GM23338 (cell line): ENCODE results near the gene DOCK4. TPM values are rescaled to one million over a fixed set of nuclear protein-coding genes. Genes with fewer than 3 reads are reported as not detected.

Experiments
- ATAC-seq: fragments of 200-7000 bp; cut with Tn5 transposase; 3 replicates; pipeline ENCODE4 v1.9.1; 2020
- DNase-seq: peaks from one replicate; pipeline ENCODE4 v3.0.0-alpha.2; 2015; ENCODE audit warnings: low spot score
- H2AFZ ChIP-seq: fragments of 200-600 bp; sonication (generic); 2 replicates; pipeline ENCODE4 v1.8.0; 2016; ENCODE audit warnings: antibody characterized with exemption, mild to moderate bottlenecking, moderate library complexity
- H3F3A ChIP-seq: fragments of 200-600 bp; sonication (generic); replicated peaks from 2 replicates; pipeline ENCODE4 v1.8.0; 2017; ENCODE audit warnings: antibody characterized with exemption, mixed run types, low read depth
- H3K27ac ChIP-seq: fragments of 200-600 bp; sonication (generic); 2 replicates; pipeline ENCODE4 v1.6.1; 2016; ENCODE audit warnings: low read depth
- H3K27me3 ChIP-seq: fragments of 200-600 bp; sonication (generic); 2 replicates; pipeline ENCODE4 v1.8.0; 2016; ENCODE audit warnings: mild to moderate bottlenecking, mixed run types, moderate library complexity; ENCODE audit not compliant: insufficient read depth
- H3K36me3 ChIP-seq: fragments of 200-600 bp; sonication (generic); 2 replicates; pipeline ENCODE4 v1.8.0; 2016; ENCODE audit warnings: mild to moderate bottlenecking; ENCODE audit not compliant: insufficient read depth
- H3K4me1 ChIP-seq: fragments of 200-600 bp; sonication (generic); 2 replicates; pipeline ENCODE4 v1.8.0; 2016; ENCODE audit warnings: mild to moderate bottlenecking, moderate library complexity; ENCODE audit not compliant: insufficient read depth
- H3K4me2 ChIP-seq: fragments of 200-600 bp; sonication (generic); 2 replicates; pipeline ENCODE4 v1.7.1; 2017; ENCODE audit warnings: mixed run types
- H3K4me3 ChIP-seq: fragments of 200-600 bp; sonication (generic); 2 replicates; pipeline ENCODE4 v1.6.1; 2016; ENCODE audit warnings: mixed run types
- H3K79me2 ChIP-seq: fragments of 200-600 bp; sonication (generic); replicated peaks from 2 replicates; pipeline ENCODE4 v1.8.0; 2017; ENCODE audit warnings: mild to moderate bottlenecking; ENCODE audit not compliant: insufficient read depth
- H3K9me2 ChIP-seq: fragments of 200-600 bp; sonication (generic); 2 replicates; pipeline ENCODE4 v1.8.0; 2017; ENCODE audit not compliant: insufficient read depth
- H4K20me1 ChIP-seq: fragments of 200-600 bp; sonication (generic); replicated peaks from 2 replicates; pipeline ENCODE4 v1.8.0; 2017; ENCODE audit warnings: mild to moderate bottlenecking; ENCODE audit not compliant: insufficient read depth
- H3K27ac Mint-ChIP-seq: 2 replicates; pipeline ENCODE4 v1.8.0; 2020; ENCODE audit warnings: inconsistent platforms, mild to moderate bottlenecking, moderate library complexity, mixed read lengths
- H3K27me3 Mint-ChIP-seq: 3 replicates; pipeline ENCODE4 v1.8.0; 2022; ENCODE audit warnings: low read depth, mild to moderate bottlenecking, moderate library complexity, mixed read lengths, inconsistent platforms; ENCODE audit not compliant: insufficient read depth, poor library complexity
- H3K36me3 Mint-ChIP-seq: 3 replicates; pipeline ENCODE4 v1.8.0; 2021; ENCODE audit warnings: low read depth, mild to moderate bottlenecking, inconsistent platforms, moderate library complexity, mixed read lengths
- H3K4me1 Mint-ChIP-seq: 3 replicates; pipeline ENCODE4 v1.8.0; 2020; ENCODE audit warnings: mild to moderate bottlenecking, inconsistent platforms, mixed read lengths
- H3K4me3 Mint-ChIP-seq: 3 replicates; pipeline ENCODE4 v1.8.0; 2021; ENCODE audit warnings: moderate library complexity, mild to moderate bottlenecking, inconsistent platforms, mixed read lengths
- H3K9me3 Mint-ChIP-seq: 3 replicates; pipeline ENCODE4 v1.8.0; 2020; ENCODE audit warnings: moderate library complexity, mild to moderate bottlenecking, inconsistent platforms, mixed read lengths
- CREB1 ChIP-seq: fragments of 250-450 bp; sonication (Bioruptor Pico); IDR thresholded peaks from 2 replicates; pipeline ENCODE4 v1.5.0; 2020; ENCODE audit warnings: low read depth, mild to moderate bottlenecking, moderate library complexity
- CTCF ChIP-seq, 2 experiments: fragments of 200-600 bp in 1 of 2; sonication (generic) in 1 of 2; conservative IDR thresholded peaks; 2 replicates each; pipeline versions ENCODE4 v1.5.1 to v1.6.1; 2016 to 2017; ENCODE audit warnings: antibody characterized with exemption in 2 of 2, low read depth in 2 of 2, mild to moderate bottlenecking in 2 of 2, moderate library complexity in 1 of 2
- EZH2 ChIP-seq: fragments of 200-600 bp; sonication (generic); IDR thresholded peaks from one replicate; pipeline ENCODE4 v1.8.0; 2017; ENCODE audit warnings: antibody characterized with exemption, mild to moderate bottlenecking, low read depth; ENCODE audit not compliant: unreplicated experiment
- EZH2phosphoT487 ChIP-seq: fragments of 200-600 bp; sonication (generic); IDR thresholded peaks from one replicate; pipeline ENCODE4 v1.8.1; 2018; ENCODE audit warnings: antibody characterized with exemption; ENCODE audit not compliant: unreplicated experiment
- JUNB ChIP-seq: IDR thresholded peaks from one replicate; pipeline ENCODE4 v1.6.1; 2016; ENCODE audit warnings: antibody characterized with exemption; ENCODE audit not compliant: unreplicated experiment
- NANOG ChIP-seq: IDR thresholded peaks from 2 replicates; pipeline ENCODE4 v1.6.1; 2016; ENCODE audit warnings: antibody characterized with exemption, borderline replicate concordance
- POLR2AphosphoS5 ChIP-seq: IDR thresholded peaks from 2 replicates; pipeline ENCODE4 v1.6.1; 2016; ENCODE audit warnings: antibody characterized with exemption, low read depth
- STAT1 ChIP-seq: IDR thresholded peaks from one replicate; pipeline ENCODE4 v1.6.1; 2016; ENCODE audit warnings: antibody characterized with exemption; ENCODE audit not compliant: unreplicated experiment
- ZNF114 ChIP-seq: fragments of 250-450 bp; sonication (Bioruptor Pico); IDR thresholded peaks from 2 replicates; pipeline ENCODE4 v1.5.0; 2020; ENCODE audit warnings: mild to moderate bottlenecking, moderate library complexity
- ZNF331 ChIP-seq: fragments of 250-450 bp; sonication (Bioruptor Pico); IDR thresholded peaks from 2 replicates; pipeline ENCODE4 v1.5.0; 2020; ENCODE audit warnings: low read depth, mild to moderate bottlenecking, moderate library complexity
- polyA plus RNA-seq: library from polyadenylated mRNA; unstranded; fragments of >200 nt; fragmentation: Nextera tagmentation; extraction: Ambion mirVana; gene quantifications from 2 replicates; pipeline ENCODE4 v1.2.1, GENCODE V29; 2016
- total RNA-seq: library from RNA; depleted of rRNA; stranded (reverse); fragments of >200 nt; shearing (Covaris generic); gene quantifications from 2 replicates; pipeline ENCODE4 v1.2.3, GENCODE V29; 2014
- TF ChIP-seq, protein P1 (sequence below): IDR thresholded peaks from one replicate; pipeline ENCODE4 v1.6.1; 2018; ENCODE audit warnings: antibody characterized with exemption; ENCODE audit not compliant: unreplicated experiment
- TF ChIP-seq, protein P2 (sequence below): fragments of 250-450 bp; sonication (Bioruptor Pico); IDR thresholded peaks from 2 replicates; pipeline ENCODE4 v1.5.0; 2020; ENCODE audit warnings: mild to moderate bottlenecking, moderate library complexity
- TF ChIP-seq, protein P3 (sequence below): IDR thresholded peaks from 2 replicates; pipeline ENCODE4 v1.6.1; 2016; ENCODE audit warnings: antibody characterized with exemption

The DOCK4 gene
- total and polyA plus RNA-seq, 2 experiments from 2014 or later: 6.3 to 33.8 TPM

- H3K27me3 ChIP-seq: no peaks in the 10 kb centered on the region
- H2AFZ ChIP-seq: no peak overlapping the region
- H3K36me3 ChIP-seq: no peaks in the 10 kb centered on the region
- peaks cover 14% of the 10 kb centered on the region for H3K4me1 ChIP-seq
- Mint-ChIP-seq H3K36me3 (no peaks in the 10 kb centered on the region), H3K27me3 (no peaks in the 10 kb centered on the region), H3K4me3 (no peak overlapping the region), H3K27ac (no peak overlapping the region), H3K9me3 (no peaks in the 10 kb centered on the region), H3K4me1 (peaks cover 13% of the 10 kb centered on the region)
- 0 out of 2 replicates have a peak overlapping the region, but pooled peaks have one; percentile 4 for H3K4me2 ChIP-seq
- no peaks in the 10 kb centered on the region for H3F3A ChIP-seq
- H3K79me2 ChIP-seq: no peaks in the 10 kb centered on the region
- ATAC-seq (no peak), DNase-seq (no peak)
- H3K27ac ChIP-seq: peak overlapping the region; percentile 29; the same call in 1 of the 2 replicates
- TF ChIP-seq JUNB (no peak), ZNF331 (no peak), CREB1 (CRISPR knock-in tag) (no peak), EZH2 (no peak), CTCF (conservative IDR thresholded peaks at IDR 0.05; ENCODE audit: low read depth in 2 of 2) (no peak), POLR2AphosphoS5 (no peak), ZNF114 (no peak), STAT1 (no peak), EZH2phosphoT487 (no peak), NANOG (no peak)
- TF ChIP-seq, protein P1, sequence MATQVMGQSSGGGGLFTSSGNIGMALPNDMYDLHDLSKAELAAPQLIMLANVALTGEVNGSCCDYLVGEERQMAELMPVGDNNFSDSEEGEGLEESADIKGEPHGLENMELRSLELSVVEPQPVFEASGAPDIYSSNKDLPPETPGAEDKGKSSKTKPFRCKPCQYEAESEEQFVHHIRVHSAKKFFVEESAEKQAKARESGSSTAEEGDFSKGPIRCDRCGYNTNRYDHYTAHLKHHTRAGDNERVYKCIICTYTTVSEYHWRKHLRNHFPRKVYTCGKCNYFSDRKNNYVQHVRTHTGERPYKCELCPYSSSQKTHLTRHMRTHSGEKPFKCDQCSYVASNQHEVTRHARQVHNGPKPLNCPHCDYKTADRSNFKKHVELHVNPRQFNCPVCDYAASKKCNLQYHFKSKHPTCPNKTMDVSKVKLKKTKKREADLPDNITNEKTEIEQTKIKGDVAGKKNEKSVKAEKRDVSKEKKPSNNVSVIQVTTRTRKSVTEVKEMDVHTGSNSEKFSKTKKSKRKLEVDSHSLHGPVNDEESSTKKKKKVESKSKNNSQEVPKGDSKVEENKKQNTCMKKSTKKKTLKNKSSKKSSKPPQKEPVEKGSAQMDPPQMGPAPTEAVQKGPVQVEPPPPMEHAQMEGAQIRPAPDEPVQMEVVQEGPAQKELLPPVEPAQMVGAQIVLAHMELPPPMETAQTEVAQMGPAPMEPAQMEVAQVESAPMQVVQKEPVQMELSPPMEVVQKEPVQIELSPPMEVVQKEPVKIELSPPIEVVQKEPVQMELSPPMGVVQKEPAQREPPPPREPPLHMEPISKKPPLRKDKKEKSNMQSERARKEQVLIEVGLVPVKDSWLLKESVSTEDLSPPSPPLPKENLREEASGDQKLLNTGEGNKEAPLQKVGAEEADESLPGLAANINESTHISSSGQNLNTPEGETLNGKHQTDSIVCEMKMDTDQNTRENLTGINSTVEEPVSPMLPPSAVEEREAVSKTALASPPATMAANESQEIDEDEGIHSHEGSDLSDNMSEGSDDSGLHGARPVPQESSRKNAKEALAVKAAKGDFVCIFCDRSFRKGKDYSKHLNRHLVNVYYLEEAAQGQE: no peak
- TF ChIP-seq, protein P2, sequence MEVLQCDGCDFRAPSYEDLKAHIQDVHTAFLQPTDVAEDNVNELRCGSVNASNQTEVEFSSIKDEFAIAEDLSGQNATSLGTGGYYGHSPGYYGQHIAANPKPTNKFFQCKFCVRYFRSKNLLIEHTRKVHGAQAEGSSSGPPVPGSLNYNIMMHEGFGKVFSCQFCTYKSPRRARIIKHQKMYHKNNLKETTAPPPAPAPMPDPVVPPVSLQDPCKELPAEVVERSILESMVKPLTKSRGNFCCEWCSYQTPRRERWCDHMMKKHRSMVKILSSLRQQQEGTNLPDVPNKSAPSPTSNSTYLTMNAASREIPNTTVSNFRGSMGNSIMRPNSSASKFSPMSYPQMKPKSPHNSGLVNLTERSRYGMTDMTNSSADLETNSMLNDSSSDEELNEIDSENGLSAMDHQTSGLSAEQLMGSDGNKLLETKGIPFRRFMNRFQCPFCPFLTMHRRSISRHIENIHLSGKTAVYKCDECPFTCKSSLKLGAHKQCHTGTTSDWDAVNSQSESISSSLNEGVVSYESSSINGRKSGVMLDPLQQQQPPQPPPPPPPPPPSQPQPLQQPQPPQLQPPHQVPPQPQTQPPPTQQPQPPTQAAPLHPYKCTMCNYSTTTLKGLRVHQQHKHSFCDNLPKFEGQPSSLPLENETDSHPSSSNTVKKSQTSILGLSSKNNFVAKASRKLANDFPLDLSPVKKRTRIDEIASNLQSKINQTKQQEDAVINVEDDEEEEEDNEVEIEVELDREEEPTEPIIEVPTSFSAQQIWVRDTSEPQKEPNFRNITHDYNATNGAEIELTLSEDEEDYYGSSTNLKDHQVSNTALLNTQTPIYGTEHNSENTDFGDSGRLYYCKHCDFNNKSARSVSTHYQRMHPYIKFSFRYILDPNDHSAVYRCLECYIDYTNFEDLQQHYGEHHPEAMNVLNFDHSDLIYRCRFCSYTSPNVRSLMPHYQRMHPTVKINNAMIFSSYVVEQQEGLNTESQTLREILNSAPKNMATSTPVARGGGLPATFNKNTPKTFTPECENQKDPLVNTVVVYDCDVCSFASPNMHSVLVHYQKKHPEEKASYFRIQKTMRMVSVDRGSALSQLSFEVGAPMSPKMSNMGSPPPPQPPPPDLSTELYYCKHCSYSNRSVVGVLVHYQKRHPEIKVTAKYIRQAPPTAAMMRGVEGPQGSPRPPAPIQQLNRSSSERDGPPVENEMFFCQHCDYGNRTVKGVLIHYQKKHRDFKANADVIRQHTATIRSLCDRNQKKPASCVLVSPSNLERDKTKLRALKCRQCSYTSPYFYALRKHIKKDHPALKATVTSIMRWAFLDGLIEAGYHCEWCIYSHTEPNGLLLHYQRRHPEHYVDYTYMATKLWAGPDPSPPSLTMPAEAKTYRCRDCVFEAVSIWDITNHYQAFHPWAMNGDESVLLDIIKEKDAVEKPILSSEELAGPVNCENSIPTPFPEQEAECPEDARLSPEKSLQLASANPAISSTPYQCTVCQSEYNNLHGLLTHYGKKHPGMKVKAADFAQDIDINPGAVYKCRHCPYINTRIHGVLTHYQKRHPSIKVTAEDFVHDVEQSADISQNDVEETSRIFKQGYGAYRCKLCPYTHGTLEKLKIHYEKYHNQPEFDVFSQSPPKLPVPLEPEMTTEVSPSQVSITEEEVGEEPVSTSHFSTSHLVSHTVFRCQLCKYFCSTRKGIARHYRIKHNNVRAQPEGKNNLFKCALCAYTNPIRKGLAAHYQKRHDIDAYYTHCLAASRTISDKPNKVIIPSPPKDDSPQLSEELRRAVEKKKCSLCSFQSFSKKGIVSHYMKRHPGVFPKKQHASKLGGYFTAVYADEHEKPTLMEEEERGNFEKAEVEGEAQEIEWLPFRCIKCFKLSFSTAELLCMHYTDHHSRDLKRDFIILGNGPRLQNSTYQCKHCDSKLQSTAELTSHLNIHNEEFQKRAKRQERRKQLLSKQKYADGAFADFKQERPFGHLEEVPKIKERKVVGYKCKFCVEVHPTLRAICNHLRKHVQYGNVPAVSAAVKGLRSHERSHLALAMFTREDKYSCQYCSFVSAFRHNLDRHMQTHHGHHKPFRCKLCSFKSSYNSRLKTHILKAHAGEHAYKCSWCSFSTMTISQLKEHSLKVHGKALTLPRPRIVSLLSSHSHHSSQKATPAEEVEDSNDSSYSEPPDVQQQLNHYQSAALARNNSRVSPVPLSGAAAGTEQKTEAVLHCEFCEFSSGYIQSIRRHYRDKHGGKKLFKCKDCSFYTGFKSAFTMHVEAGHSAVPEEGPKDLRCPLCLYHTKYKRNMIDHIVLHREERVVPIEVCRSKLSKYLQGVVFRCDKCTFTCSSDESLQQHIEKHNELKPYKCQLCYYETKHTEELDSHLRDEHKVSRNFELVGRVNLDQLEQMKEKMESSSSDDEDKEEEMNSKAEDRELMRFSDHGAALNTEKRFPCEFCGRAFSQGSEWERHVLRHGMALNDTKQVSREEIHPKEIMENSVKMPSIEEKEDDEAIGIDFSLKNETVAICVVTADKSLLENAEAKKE (CRISPR knock-in tag): no peak
- TF ChIP-seq, protein P3, sequence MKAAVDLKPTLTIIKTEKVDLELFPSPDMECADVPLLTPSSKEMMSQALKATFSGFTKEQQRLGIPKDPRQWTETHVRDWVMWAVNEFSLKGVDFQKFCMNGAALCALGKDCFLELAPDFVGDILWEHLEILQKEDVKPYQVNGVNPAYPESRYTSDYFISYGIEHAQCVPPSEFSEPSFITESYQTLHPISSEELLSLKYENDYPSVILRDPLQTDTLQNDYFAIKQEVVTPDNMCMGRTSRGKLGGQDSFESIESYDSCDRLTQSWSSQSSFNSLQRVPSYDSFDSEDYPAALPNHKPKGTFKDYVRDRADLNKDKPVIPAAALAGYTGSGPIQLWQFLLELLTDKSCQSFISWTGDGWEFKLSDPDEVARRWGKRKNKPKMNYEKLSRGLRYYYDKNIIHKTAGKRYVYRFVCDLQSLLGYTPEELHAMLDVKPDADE: no peak
- H4K20me1 ChIP-seq: no peaks in the 10 kb centered on the region
- H3K4me3 ChIP-seq: no peak overlapping the region
- no peaks in the 10 kb centered on the region for H3K9me2 ChIP-seq
These were observed 213.6 kb downstream of the DOCK4 start for GRCh38 chr7:111992601-111993000.
